Measurements from ENCODE around the gene ARL8A. TPM values are rescaled to one million over a fixed set of nuclear protein-coding genes. Genes with fewer than 3 reads are reported as not detected.
"Not testable (repeated sequence)": the region's sequence is repeated elsewhere in the genome, so short reads cannot be mapped to it uniquely, and the experiment has no call there.

Gene ARL8A
- total RNA-seq = 25.5 TPM

DNA sequence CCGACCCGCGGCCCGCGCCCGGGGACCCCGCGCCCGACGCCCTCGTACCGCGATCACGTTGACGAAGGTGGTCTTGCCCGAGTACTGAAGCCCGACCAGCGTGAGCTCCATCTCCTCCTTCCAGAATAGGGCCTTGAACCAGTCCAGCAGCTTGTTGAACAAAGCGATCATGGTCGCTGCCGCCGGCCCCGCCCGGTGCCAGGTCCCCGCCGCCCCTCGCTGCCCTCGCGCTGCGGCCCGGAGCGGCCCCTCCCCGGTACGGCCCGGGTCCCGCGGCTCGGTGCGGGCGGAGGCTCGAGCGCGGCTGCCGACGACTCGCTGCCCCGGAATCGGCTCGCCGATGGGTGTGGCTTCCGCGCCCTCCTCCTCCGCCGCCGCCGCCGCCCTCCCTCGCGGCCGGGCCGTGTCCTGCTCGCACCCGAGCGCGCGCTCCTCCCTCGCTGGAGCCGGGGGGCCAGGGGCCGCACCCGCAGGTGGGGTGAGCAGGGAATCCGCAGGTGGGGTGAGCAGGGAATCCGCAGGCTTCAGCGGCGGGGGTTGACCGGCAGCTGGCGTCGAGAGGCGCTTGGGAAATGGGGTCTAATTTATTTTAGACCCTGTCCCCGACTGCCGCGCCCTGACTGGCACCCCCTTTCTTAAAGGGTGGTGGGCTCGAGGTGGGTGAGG, at the start of gene ARL8A:
ARL8A (minus strand) TSS at position 336 of the 666 bp plus-strand sequence; CDS start at position 171, 165 bp downstream.
- Histone ChIP-seq H3K36me3 (no peaks in the 10 kb centered on the region), H3K4me1 (peaks cover 42% of the 10 kb centered on the region), H3K27ac (peak within 1 kb of the TSS; percentile 84), H3K27me3 (no peaks in the 10 kb centered on the region), H3K9me3 (no peaks in the 10 kb centered on the region), H3K4me3 (peak within 1 kb of the TSS; percentile 79 to 94)
- intact Hi-C loops (cut with DNase I) = no loop called here
- DNase-seq (ENCODE audit: extremely low spot score in 2 of 2) = no peak
- TF ChIP-seq POLR2A (IDR thresholded peaks at IDR 0.05) (peak in 1 of 2 donors; percentile 64), POLR2AphosphoS5 (IDR thresholded peaks at IDR 0.05; ENCODE audit: insufficient read depth in 1 of 2, low read depth in 1 of 2) (no peak)

DNA sequence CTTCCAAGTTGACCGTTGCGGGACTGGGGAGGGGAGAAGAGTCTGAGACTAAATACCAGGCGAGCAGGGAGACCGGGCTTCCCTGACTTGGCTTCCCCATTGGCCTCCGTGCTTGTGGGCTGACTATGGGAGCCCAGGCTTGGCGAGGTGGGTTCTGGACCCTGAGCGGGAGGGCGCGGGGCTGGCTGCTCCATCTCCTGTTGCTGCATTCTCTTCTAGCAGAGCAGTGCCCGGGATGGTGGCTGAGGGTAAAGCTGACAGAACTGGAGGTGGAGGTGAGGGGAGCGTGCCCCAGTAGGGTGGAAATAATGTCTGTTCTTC, 49.8 kb upstream of the ARL8A start:
- Histone ChIP-seq H3K4me3 (peak overlapping the region; percentile 28 to 32), H3K27me3 (no peaks in the 10 kb centered on the region)
- TF ChIP-seq, protein P1, sequence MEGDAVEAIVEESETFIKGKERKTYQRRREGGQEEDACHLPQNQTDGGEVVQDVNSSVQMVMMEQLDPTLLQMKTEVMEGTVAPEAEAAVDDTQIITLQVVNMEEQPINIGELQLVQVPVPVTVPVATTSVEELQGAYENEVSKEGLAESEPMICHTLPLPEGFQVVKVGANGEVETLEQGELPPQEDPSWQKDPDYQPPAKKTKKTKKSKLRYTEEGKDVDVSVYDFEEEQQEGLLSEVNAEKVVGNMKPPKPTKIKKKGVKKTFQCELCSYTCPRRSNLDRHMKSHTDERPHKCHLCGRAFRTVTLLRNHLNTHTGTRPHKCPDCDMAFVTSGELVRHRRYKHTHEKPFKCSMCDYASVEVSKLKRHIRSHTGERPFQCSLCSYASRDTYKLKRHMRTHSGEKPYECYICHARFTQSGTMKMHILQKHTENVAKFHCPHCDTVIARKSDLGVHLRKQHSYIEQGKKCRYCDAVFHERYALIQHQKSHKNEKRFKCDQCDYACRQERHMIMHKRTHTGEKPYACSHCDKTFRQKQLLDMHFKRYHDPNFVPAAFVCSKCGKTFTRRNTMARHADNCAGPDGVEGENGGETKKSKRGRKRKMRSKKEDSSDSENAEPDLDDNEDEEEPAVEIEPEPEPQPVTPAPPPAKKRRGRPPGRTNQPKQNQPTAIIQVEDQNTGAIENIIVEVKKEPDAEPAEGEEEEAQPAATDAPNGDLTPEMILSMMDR (IDR thresholded peaks at IDR 0.05) = no peak
- TF ChIP-seq POLR2AphosphoS5 (IDR thresholded peaks at IDR 0.05; ENCODE audit: insufficient read depth in 1 of 2, low read depth in 1 of 2) (no peak), POLR2A (IDR thresholded peaks at IDR 0.05) (no peak)

DNA sequence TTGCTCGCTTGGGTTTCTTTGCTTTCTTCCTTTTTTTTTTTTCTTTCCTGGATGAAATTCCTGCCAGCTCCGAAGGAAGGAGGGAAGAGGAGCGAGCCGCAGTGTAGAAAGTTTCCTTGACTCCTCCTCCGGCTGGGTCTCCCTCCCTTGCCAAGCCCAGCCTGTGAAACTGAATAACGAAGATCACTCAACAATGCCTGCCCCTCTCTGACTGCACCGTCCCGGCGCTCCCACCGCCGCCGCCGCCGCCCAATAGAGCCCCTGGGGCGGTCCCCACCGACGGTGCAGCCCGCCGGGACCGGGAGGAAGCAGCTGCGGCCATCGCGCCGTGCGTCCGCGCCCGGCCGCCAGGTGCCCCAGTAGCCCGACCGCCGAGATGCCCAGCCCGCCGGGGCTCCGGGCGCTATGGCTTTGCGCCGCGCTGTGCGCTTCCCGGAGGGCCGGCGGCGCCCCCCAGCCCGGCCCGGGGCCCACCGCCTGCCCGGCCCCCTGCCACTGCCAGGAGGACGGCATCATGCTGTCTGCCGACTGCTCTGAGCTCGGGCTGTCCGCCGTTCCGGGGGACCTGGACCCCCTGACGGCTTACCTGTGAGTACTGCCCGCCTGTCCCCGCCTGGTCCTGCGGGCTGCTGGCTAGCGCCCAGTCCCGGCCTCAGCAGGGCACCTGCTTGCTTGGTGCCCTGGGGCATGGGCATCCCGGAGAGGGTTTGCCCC, 49.2 kb upstream of the ARL8A start, which contains the start of gene LGR6:
LGR6 (plus strand) TSS at position 186 of the 714 bp plus-strand sequence; CDS start at position 377, 191 bp downstream.
- TF ChIP-seq POLR2AphosphoS5 (IDR thresholded peaks at IDR 0.05; ENCODE audit: insufficient read depth in 1 of 2, low read depth in 1 of 2) = no peak
- TF ChIP-seq, protein P1 (IDR thresholded peaks at IDR 0.05) = no peak
- TF ChIP-seq POLR2A (IDR thresholded peaks at IDR 0.05) = no peak
- Histone ChIP-seq H3K9me3 (no peaks in the 10 kb centered on the region), H3K36me3 (no peaks in the 10 kb centered on the region), H3K4me1 (peaks cover 11% of the 10 kb centered on the region), H3K27me3 (no peaks in the 10 kb centered on the region), H3K27ac (no peak within 1 kb of the TSS), H3K4me3 (peak within 1 kb of the TSS; percentile 28 to 32)
- intact Hi-C loops (cut with DNase I) = no loop called here
- no peak for DNase-seq (ENCODE audit: extremely low spot score in 2 of 2)

More for the DNA sequence above, 49.8 kb upstream of the ARL8A start:
- H3K36me3 ChIP-seq = no peaks in the 10 kb centered on the region
- no peaks in the 10 kb centered on the region for H3K9me3 ChIP-seq
- no peak overlapping the region for H3K27ac ChIP-seq
- peaks cover 15% of the 10 kb centered on the region for H3K4me1 ChIP-seq
- intact Hi-C loops (cut with DNase I) = no loop called here
- no peak for DNase-seq (ENCODE audit: extremely low spot score in 2 of 2)

DNA sequence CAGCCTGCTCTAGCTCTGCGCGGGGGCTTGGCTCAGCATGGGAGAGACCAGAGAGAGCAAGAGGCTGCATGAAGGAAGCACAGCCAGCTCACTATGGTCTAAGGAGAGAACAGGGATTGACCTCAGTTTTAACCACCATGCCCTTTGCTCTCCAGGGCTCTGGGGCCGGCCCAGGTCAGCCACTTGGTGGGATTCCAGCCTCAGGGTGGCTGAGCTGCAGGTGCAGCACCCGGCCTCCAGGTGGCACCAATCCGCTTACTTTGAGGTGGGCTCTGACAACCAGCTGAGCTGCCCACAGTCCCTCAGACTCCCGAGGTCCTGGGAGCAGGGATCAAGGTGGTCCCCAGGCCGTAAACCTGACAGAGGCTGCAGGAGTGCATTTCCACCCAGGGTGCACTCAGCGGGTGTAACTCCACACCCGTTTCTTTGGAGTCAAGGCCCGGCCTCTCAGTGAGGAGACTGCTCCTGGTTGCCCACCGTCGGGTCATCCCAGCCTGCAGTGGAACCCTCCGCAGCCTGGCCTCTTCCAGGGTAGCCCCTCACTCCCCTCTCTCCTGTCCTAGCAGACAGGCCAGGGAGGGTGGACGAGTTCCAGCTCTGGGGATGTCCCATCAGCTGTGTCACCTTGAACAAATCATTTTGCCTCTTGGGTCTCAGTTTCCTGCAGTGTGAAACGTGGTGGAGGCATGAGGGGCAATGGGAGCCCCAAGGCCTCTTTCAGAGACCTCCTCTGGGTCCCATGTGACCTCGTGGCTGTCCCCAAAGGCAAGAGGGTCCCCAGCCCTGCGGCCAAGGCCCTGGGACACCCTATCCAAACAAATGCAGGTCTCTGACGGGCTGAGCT, 48.5 kb upstream of the ARL8A start:
- no peaks in the 10 kb centered on the region for H3K9me3 ChIP-seq
- no peaks in the 10 kb centered on the region for H3K36me3 ChIP-seq
- no peak overlapping the region for H3K27ac ChIP-seq
- peaks cover 11% of the 10 kb centered on the region for H3K4me1 ChIP-seq
- H3K27me3 ChIP-seq = no peaks in the 10 kb centered on the region
- TF ChIP-seq POLR2A (IDR thresholded peaks at IDR 0.05) (no peak), POLR2AphosphoS5 (IDR thresholded peaks at IDR 0.05; ENCODE audit: insufficient read depth in 1 of 2, low read depth in 1 of 2) (no peak)
- TF ChIP-seq, protein P1 (IDR thresholded peaks at IDR 0.05) = peak; percentile 48 to 62 (median 62)
- peak overlapping the region in 1 of 2 donors; percentile 28 for H3K4me3 ChIP-seq
- DNase-seq (ENCODE audit: extremely low spot score in 2 of 2) = no peak
- intact Hi-C loops (cut with DNase I) = loop anchor here (1.0 kb wide), 1 partner anchor 122 kb away; no protein-coding TSS in a partner anchor

DNA sequence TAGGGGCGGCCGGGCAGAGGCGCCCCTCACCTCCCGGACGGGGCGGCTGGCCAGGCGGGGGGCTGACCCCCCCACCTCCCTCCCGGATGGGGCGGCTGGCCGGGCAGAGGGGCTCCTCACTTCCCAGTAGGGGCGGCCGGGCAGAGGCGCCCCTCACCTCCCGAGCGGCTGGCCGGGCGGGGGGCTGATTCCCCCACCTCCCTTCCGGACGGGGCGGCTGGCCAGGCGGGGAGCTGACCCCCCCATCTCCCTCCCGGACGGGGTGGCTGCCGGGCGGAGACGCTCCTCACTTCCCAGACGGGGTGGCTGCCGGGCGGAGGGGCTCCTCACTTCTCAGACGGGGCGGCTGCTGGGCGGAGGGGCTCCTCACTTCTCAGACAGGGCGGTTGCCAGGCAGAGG, 46.9 kb upstream of the ARL8A start:
- DNase-seq (ENCODE audit: extremely low spot score in 2 of 2); H3K36me3 ChIP-seq; H3K9me3 ChIP-seq; H3K4me3 ChIP-seq; intact Hi-C loops (cut with DNase I); H3K27me3 ChIP-seq; H3K27ac ChIP-seq: not testable (repeated sequence)
- H3K4me1 ChIP-seq = peaks cover 11% of the 10 kb centered on the region

All from vagina (tissue), 2 donors.